Ovary (tissue), 3 donors: ENCODE results near the gene POLR3E.

Source experiments
- EP300 ChIP-seq: sonication (generic); formaldehyde crosslinking; IDR thresholded peaks from one replicate; pipeline ENCODE4 v1.6.1; 2017; ENCODE audit warnings: antibody characterized with exemption
- POLR2A ChIP-seq: fragments of 450-650 bp; IDR thresholded peaks from one replicate; pipeline ENCODE4 v1.6.1; 2017; ENCODE audit warnings: antibody characterized with exemption, mild to moderate bottlenecking, moderate library complexity
- TF ChIP-seq, protein P1 (sequence below), 3 donors: fragments of 450-650 bp in 2 of 3; fragments of 200-600 bp in 1 of 3; IDR thresholded peaks; one replicate each; pipeline versions ENCODE4 v1.5.1 to v1.8.0; 2016 to 2022; ENCODE audit warnings: antibody characterized with exemption in 3 of 3, mild to moderate bottlenecking in 1 of 3
- donor health status: DM: no; HTN: no; CAD: no.

DNA sequence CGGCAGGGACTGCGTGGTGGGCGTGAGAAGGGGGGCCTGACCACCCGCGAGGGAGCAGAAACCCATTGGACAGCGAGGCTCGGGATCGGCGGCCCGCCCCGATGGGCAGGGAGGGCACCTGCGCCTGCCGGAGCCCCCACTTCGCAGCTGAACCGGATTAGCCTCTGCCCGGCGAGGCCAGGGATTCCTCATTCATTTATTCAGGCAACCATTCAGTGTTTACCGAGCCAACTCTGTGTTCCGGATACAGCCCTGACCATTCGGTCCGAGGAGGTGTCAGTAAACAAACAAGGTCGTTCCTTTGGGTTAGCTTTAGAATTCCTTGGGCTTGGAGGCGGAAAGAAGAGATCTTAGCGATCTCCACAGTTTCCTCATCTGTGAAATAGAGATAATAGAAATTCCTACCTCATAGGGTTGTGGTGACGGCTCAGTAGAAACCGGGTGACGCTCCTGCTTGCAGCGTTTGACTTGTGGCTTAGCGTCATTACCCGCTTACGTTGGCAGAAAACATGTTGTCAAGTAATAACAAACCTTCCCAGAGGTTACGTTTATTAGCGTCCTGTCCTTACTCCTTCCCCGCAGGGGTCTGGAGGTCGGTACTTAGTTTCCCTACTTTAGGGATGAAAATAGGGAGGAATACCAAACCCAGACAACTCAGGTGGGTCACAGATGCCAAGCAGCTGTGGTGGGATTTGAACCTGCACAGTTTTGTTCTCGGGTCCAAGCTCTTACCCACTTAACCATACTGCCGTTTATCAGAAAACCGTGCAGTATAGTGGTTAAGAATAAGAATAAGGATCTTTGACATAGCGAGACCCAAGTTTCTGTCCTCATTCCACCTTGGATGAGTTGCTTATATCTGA, 893 bp downstream of the POLR3E start:
- TF ChIP-seq EP300 (no peak), POLR2A (no peak)
- TF ChIP-seq, protein P1, sequence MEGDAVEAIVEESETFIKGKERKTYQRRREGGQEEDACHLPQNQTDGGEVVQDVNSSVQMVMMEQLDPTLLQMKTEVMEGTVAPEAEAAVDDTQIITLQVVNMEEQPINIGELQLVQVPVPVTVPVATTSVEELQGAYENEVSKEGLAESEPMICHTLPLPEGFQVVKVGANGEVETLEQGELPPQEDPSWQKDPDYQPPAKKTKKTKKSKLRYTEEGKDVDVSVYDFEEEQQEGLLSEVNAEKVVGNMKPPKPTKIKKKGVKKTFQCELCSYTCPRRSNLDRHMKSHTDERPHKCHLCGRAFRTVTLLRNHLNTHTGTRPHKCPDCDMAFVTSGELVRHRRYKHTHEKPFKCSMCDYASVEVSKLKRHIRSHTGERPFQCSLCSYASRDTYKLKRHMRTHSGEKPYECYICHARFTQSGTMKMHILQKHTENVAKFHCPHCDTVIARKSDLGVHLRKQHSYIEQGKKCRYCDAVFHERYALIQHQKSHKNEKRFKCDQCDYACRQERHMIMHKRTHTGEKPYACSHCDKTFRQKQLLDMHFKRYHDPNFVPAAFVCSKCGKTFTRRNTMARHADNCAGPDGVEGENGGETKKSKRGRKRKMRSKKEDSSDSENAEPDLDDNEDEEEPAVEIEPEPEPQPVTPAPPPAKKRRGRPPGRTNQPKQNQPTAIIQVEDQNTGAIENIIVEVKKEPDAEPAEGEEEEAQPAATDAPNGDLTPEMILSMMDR (IDR thresholded peaks at IDR 0.05): no peak
